8988T (cell line): ENCODE results near the gene CLRN1.

Experiments
- DNase-seq: peaks from one replicate; pipeline ENCODE4 v3.0.0; 2011

The CLRN1 gene

DNA sequence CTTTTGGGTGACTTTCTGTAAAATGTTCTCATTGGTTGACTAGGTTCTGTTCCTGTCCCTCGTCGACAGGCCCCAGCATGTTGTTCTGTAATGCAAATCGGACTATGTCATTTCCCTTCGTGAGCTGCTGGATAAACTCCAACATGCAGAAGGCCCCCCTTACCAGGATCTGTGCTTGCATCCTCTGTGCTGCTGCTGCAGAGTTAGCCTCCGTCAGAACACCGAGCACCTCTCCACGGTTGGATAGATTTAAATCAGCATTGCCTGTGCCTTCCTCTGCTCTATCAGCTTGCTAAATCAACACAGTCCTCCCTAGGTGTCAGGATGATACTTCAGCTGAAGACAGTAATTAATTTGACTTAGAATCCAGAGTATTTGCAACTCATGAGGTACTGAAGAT, 54.6 kb downstream of the CLRN1 start:
- no peak for DNase-seq

DNA sequence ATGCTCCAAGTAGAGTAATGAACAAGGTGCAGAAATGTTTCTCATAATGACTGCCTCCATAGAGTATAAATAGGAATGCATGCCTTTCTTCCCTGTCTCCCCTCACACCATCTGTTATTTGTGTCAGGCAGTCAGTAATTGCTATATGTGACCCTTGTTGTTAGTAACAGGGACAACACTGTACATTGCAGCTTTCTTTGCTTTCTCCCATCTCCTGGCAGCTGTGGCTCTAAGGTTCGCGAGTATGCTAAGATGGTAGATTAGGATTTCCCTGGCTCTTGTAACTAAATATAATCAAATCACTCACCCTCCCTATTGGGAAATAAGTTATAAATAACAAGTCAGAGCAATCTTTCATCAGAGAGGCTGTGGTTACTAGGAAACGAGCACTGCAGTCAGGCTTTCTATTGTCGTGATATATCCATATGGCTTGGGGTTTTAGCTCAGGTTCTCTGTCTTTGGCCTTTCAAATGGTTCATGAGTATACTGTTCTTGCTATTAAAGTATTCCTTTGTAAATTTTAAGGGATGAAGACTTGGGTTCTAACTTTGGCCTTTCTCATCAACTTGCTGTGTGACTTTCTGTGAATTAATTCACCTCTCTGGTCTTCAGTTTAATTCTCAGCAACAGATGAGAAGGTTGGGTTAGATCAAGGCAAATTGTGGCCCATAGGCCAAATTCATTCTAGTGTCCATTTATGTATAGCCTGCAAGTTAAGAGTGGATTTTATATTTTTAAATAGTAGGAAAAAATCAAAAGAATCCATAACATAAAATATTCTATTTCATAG, 59.2 kb downstream of the CLRN1 start:
- DNase-seq = no peak

DNA sequence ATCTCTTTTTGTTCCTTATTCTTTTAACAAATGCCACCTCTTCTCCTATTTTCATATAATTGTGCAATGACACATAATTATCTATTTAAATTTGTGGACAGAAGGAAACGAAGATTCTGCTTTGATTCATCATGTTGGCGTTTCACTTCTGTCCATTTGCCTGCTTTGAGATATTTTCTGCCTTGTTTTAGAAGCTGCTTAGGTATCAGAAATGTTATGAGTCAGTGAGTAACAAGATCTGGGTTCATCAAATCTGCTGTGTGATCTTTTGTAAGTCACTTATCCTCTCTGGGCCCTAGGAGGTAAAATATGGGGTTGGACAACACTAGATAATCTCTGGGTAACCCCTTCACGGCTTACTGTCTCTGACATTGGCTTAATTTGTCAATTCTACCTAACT, 60.0 kb downstream of the CLRN1 start:
- DNase-seq = no peak

DNA sequence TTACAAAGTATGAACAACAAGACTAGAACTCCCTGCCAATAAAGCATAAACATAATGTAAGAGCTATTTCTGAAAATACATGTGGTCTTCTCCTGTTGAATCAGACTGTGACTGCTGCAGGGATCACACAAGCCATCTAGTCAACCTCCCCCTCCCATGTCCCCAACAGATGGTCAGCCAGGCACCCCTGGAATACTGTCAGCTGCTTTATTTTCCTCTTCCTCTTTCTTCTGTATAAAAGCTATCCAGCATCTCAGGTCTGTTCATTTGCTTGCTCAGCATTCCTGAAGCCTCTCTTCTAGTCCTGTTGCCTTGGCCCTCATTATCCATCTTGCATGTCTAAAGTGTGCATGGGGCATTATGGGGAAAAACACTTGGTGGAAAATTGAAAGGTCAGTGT, 60.8 kb downstream of the CLRN1 start:
- DNase-seq = no peak

DNA sequence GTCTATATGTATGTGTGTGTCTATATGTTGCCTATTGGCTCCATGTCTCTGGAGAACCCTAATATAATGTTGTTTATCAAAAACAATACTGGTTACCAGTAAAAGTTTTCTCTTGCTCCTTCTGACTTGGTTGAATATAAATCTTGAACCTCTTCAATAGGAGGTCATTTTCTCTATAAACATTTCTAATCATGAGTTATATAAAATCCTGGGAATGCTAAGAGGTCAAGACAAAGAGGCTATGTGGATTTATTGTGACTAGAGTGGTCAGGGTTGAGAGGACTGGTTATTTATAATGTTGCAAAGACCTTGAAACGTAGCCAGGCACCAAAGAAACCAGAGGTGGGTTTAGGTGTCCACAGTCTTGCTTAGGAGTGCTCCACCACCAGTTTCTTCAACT, 66.1 kb downstream of the CLRN1 start:
- DNase-seq = no peak

DNA sequence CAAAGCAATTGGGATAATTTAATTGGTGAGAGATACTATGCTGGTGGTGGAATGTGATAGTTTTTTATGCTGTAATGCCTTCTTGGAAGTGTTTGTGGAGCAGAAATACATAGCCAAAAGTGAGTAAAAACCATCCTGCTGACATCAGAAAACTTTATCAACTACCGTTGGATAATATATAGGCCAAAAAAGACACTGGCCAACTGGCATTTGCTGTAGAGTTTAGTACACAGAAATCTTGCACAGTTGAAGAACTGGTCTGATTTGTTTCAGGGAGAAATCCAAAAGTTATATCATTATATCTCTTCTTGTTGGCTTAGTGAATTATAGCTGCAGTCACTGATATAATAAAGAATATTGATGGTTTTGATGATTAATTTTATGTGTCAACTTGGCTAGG, 66.8 kb downstream of the CLRN1 start:
- no peak for DNase-seq

DNA sequence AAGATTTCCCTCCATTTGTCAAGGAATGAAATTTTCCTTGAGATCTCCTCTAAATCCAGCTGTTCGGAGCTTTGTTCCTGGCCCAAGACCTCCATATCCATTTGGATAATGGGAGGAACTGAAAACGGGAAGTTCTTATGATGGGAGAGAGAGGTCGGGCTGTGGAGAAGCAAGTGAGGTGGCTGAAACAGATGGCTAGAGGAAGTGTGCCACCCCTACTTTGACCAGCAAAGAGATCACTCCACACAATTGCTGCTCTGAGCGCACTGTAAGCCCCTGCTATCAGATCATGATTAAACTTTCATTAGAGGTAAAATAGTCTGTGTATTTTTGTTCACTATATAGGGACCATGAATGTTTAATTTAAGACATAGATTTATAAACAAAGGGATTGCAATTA, 67.2 kb downstream of the CLRN1 start, which contains the start of gene MINDY4B:
Gene MINDY4B, minus strand, starts transcription at position 101 of the 400 bp plus-strand sequence. Its CDS starts 0 bp downstream, at position 101.
- DNase-seq = no peak

DNA sequence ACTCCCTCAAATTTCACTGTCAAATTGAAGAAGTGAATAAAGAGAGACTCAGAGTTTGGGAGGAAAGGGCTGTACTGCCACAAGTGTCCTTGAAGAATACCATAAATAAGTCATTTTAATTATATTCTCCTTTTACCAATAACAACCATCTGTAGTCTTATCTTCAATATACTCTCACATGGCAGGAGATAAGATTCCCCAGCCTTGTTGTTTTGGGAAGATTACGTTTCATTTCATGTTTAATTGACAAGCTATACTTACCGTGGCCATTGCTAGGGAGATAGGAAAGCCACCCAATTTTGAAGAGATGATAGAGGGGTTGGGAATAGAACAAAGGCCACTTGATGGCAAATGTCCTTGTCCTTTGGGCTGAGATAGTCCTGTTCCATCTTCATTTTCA, 69.5 kb downstream of the CLRN1 start:
- DNase-seq = no peak

DNA sequence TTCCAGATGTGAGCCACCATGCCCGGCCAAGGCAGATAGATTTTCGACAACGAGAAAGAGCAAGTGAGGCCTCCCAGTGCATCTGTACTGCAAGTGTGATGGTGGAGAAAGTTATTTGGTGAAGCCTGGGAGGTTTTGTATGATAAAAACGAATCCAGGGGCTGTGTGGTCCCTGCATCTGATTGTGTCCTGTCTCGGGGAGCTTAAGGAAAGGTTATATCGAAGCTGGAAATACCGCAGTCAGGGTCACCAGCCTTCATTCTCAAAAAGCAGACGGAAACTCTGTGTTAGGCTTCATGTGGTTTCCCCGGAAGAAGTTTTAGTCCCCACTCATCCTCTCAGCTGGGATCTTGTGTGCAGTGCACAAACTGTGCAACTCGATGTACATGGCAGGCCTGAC, 70.7 kb downstream of the CLRN1 start:
- no peak for DNase-seq

DNA sequence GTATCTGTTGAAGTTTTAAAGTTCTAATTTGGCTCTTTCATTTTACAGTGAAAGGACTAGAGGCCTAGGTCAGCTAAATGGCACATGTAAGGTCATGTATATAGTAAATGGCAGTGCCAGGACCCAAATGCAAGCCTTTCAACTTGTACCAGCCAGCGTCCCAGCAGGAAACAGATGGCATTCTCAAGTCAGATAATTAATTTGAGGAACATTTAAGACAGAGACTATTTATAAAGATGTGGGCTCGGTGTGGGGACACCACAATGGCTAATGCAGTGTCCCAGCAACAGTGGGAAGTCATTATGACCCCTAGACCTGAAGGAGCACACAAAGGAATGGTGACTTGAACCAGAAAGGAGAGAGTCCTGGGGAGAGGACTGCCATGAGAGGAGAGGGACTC, 73.4 kb downstream of the CLRN1 start:
- no peak for DNase-seq

DNA sequence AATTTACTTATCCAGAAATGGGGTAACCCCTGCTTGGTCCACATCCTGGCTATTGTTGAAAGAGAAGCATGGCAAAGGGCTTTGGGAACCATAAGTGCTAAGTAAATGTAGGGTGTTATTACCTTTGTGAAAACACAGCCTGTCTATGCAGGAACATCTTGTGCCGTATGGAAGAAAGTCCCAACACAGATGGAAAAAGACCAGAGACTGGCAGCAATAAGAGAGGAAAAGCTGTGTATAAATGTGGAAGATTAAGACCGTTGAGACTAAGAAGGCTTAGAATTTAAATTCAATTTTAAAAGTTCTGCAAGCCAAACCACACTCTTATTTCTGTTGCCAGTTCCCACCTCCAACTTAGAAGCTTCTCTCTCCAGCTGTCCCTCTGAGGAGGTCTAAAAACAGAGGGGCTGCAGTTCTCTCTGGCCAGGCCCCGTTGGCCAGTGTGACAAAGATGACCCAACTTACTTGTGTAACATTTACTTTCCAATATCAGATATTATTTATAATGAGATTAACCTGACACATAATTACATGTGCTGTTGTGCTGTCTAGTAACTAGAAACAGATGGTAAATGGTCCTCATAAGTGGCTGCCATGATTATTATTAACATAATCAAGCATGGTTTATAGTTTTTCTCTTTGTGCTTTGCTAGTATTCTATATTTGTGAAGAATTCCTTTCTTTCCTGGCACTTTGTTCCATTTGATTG, 74.3 kb downstream of the CLRN1 start:
- no peak for DNase-seq

DNA sequence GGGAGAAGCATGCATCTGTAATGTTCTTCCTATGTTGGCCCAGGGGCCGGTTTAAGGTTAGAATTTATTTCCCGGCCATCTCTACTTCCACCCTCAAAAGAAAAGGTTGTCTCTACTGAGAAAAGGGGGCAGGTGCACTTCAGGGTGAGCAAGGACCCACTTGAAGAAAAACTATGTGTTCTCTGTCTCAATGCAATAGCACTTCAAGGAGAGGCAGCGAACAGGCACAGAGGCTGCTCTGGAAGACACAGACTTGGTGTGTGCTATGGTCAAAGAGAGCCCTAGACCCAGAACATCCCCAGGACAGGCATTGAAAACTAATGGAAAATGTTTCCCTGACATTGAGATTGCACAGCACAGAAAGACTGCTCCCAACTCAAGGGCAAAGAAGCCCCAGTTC, 74.9 kb downstream of the CLRN1 start:
- DNase-seq = no peak

DNA sequence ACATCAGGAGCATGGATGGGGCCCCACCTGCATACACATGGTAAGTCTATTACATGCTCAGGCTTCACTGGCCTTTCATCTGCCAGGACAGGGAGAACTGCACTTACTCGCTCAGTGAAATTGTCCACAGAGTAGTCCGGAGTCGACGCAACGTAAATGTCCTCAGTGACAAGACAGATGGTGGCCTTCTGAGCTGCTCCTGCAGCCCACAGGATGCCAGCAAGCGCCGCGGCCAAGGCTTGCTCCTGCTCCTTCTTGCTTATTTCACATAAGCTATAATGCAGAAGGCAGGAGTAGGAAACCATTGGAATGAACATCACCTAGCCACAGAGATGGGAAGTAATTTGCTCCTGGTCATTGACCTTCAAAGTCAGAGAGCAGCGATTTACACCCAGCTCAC, 81.7 kb downstream of the CLRN1 start:
- no peak for DNase-seq

DNA sequence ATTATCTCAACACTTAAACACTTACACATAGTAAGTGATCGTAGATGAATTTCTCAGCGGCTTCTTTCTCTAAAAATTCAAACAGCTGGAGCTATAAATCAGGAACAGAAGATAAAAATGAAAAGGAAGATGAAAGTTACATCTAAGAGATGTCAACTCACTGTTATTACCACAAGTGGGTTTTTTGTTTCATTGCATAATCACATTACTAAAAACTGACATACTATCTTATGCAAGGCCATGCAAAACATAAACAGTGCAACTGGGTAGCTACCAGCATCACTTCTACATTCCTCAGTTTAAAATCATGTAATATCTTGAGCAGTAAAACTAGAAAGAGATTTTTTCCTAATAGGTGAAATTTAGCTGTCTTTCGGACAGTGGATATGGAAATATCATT, 82.2 kb downstream of the CLRN1 start:
- DNase-seq = no peak

DNA sequence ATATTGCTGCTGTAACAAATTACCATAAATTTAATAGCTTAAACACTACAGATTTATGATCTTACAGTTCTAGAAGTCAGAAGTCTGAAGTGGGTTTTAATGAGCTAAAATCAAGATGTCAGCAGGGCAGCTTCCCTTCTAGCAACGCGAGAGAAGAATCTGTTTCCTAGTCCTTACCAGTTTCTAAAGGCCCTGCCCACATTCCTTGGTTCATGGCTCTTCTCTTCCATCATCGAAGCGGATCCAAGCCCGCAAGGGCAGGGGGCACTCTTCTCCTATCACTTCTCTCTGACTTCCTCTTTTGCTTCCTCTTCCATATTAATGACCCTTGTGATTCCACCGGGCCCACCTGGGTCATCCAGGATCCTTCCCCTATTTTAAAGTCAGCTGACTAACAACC, 83.4 kb downstream of the CLRN1 start:
- no peak for DNase-seq

DNA sequence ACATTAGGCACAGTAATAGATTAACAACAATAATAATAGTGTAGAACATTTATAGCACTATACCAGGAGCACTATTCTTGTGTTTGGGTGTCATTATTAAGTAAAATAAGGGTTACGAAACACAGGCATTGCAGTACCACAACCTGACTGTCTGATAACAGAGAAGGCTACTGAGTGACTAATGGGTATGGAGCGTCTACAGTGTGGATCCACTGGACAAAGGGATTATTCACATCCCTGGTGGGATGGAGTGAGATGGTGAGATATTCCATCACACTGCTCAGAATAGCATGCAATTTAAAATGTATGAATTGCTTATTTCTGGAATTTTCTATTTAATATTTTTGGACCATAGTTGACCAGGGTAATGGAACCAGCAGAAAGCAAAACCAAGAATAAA, 85.5 kb downstream of the CLRN1 start:
- no peak for DNase-seq

DNA sequence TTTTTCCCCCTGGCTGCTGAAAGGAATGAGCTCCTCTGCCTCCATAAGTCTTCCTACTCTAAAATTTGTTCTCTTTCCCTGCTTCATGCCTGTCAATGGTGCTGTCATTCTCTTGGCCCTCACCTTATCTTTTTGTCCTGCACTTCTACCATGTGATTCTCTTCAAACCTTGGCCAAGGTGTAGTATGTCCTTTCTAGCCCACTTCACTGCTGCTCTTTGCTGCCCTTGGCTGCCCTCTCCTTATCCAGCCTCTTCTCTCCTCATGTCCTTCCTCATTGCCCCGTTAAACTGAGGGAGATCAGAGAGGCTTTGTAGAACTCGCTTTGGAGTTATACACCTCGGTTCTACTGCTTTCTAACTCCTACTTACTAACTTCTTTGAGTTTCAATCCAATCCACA, 87.0 kb downstream of the CLRN1 start:
- no peak for DNase-seq

DNA sequence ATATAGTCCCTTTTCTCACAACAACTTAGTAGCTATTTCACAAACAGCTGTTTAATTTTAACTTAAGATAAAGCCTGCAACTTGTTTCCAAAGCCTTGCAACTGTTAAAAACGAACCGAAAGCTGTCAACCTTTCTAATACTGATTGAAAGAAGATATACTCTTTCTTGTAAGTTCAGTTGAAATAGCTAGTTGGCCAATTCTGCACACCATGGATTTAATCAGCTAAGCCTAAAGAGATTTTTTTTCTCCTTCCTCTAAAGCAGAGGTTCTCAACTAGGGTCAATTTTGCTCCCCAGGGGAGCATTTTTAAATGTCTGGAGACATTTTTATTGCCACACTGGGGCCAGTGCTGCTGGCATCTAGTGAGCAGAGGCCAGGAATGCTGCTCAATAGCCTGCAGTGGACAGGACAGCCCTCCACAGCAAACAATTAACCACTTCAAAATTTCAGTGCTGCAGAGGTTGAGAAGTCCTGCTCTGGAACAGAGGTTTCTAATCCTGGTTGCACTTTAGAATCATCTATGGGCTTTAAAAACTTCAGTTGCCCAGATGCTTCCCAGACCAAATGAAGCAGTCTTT, 93.4 kb downstream of the CLRN1 start:
- no peak for DNase-seq

DNA sequence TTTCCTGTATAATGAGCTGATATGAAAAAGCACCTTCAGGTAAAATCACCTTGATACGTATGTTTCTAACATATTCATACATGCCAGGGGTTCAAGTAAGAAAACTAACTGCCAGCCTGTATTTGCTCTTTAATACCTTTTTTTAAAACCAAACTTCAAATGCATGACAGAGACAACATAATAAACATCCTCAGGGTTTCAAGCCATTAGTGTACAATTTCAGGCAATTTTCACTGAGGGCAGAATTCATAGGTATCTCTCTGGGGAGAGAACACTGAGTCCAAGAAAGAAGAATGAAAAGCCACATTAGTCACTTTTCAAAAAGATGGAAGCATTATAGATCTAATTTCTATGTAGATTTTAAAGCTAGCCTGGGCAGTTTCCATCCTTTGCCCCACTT, 94.2 kb downstream of the CLRN1 start:
- no peak for DNase-seq

DNA sequence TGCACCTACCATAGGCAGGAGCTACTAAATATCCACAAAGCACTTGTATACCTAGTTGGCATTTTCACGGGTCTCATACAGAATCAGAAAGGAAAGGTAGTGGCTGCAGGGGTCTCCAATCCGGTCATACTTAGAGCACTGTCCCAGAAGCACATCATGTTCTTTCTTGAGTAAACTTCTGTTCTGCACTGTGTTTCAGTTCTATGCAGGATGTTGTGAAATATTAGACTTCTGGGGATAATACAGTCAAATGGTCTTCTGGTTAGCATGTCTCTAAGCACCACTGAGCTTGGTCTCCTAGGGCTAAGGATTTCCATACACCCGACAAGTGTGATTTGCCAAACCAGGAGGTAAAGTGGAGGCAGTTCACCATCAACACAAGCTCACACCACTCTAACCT, 95.2 kb downstream of the CLRN1 start:
- DNase-seq = no peak

DNA sequence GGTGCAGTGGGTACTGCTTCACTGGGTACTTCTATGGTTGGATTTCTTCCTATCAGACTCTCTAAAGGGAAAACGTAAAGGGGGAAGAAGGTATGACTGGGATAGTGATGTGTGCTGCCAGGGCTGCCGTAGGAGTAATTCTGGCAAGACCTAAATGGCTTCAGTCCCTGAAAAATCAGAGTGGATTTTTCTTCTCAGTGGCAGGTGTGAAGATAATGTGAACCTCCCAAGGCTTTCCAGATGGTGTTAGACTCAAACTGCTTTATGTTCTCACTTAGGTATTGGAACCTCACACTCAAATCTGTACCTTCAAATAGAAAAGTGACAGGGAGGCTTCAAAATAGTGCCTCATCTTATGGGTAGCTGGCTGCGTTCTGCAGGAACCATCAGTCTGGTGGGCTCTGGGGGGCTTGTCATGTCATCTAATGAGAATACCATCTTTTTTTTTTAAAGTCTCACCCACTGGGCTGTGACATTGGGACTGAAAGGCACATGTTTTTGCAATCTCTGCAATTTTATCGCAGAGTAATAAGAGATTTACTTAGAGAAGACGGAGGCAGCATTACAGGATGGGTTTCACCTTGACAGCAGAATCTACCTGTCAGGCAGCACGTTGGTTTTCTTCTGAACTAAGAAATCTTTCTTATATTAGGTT, 95.8 kb downstream of the CLRN1 start:
- DNase-seq = no peak
